Measurements from ENCODE around the gene EHBP1. TPM values are rescaled to one million over a fixed set of nuclear protein-coding genes. Genes with fewer than 3 reads are reported as not detected.

Gene EHBP1
- total and polyA plus RNA-seq, 2 donors (not counting 3 experiments of a cell fraction or from before 2014, with no cell fraction given): 8.4 to 34.8 TPM

DNA sequence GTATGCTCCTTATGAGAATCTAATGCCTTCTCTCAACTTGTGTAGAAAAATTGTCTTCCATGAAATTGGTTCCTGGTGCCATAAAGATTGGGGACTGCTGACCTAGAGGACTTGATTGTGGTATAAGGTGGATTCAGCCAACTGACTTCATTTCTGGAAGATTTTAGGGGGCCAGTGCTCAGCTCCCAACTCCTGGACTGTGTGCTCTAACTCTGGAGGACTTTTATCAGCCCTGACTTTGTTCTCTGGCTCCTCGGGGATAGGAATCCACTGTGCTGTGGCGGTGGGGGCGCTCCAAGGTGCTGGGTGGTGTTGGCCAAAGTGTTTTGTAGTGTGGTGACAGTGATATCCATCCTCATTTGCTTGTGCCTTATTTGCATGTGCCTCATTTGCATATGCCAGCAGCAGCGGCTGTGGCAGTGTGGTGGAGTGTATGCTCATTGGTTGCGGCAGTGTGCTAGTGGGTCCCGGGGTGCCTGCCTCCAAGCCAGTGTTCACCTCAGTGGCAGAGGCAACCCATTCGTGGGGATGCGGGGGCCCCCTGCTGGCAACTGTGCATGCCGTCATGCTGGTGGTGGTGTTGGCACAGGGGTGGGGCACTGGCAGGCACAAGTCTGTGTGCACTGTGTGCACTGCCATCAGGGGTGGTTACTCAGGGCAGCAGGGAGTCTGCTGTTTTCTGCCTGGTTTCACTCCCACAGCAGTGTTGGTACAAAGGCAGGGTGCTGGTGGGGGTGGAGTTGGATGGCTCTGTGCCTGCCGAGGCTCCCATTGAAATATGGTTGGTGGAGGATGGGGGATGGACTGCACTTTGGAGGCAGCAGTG, 19.6 kb downstream of the EHBP1 start:
- no peaks in the 10 kb centered on the region for H3K36me3 ChIP-seq (ENCODE audit: control insufficient read depth in 2 of 2, extremely low read depth in 1 of 2, insufficient read depth in 2 of 2, low read length in 2 of 2)
- no peaks in the 10 kb centered on the region for H3K9me1 ChIP-seq (replicated peaks; ENCODE audit: control insufficient read depth, extremely low read depth, insufficient read depth, low read length)
- no peaks in the 10 kb centered on the region for H3K4me1 ChIP-seq (ENCODE audit: control insufficient read depth, extremely low read depth, insufficient read depth, low read length)
- H2AFZ ChIP-seq (ENCODE audit: low read depth, low read length): no peak overlapping the region
- intact Hi-C loops (cut with micrococcal nuclease) (loop anchor here (1.0 kb wide), 1 partner anchor 268 kb away; no protein-coding TSS in a partner anchor), dilution Hi-C loops (cut with MboI; ENCODE audit: extremely low pct_ligation_motif_present, low sequenced_read_pairs) (no loop called here)
- no TSS peak for BruUV-seq (replicated peaks)
- H3K4me3 ChIP-seq (replicated peaks in 1 of 3; ENCODE audit: insufficient read depth in 1 of 3, low read depth in 1 of 3, low read length in 3 of 3): no peak overlapping the region
- no peak overlapping the region for H3K27ac ChIP-seq (ENCODE audit: insufficient read depth, low read depth, low read length)
- no peaks in the 10 kb centered on the region for H3K27me3 ChIP-seq (ENCODE audit: control insufficient read depth in 2 of 2, insufficient read depth in 2 of 2, low read length in 2 of 2)
- CTCF ChIA-PET: interaction anchor here (2.2 kb wide), 1 partner anchor 268 kb away, joined by 9 read pairs; no protein-coding TSS in a partner anchor
- no peaks in the 10 kb centered on the region for H4K20me1 ChIP-seq (replicated peaks; ENCODE audit: control insufficient read depth, extremely low read depth, insufficient read depth, low read length)
- FAIRE-seq: no peak
- H3K79me2 ChIP-seq (ENCODE audit: control insufficient read depth, insufficient read depth, low read length): peaks cover 19% of the 10 kb centered on the region
- H3K9me3 ChIP-seq (replicated peaks; ENCODE audit: control insufficient read depth, insufficient read depth, low read length): no peaks in the 10 kb centered on the region
- H3K9ac ChIP-seq (replicated peaks; ENCODE audit: extremely low read depth, insufficient read depth, low read length): no peak overlapping the region
- no peak overlapping the region for H3K4me2 ChIP-seq (ENCODE audit: insufficient read depth, low read length)
- DNase-seq (ENCODE audit: low read depth, low spot score): peak; percentile 11
- TF ChIP-seq CTCF (IDR thresholded peaks at IDR 0.05; ENCODE audit: extremely low read depth in 1 of 2, insufficient read depth in 1 of 2, low read depth in 1 of 2, low read length in 2 of 2) (peak; percentile 24 to 47), FOS (IDR thresholded peaks at IDR 0.05; ENCODE audit: borderline replicate concordance, insufficient read depth, low read length) (no peak), MYC (IDR thresholded peaks at IDR 0.05; ENCODE audit: low read depth, low read length) (no peak), JUN (IDR thresholded peaks at IDR 0.05; ENCODE audit: borderline replicate concordance, insufficient read depth, insufficient read length, low read depth) (no peak), GATA2 (IDR thresholded peaks at IDR 0.05; ENCODE audit: insufficient read depth, insufficient read length, low read depth, low read length) (no peak)
- TF ChIP-seq, protein P1, sequence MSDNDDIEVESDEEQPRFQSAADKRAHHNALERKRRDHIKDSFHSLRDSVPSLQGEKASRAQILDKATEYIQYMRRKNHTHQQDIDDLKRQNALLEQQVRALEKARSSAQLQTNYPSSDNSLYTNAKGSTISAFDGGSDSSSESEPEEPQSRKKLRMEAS (IDR thresholded peaks at IDR 0.05; ENCODE audit: insufficient read depth, insufficient read length): no peak
- POLR2A ChIA-PET: no interaction called here
